Hematopoietic multipotent progenitor cell treated with erythropoietin and hydrocortisone succinate and interleukin-3 and kit ligand, for 4 days (in vitro differentiated cells): ENCODE results near the gene DEPDC5.
"Not testable (repeated sequence)": the region's sequence is repeated elsewhere in the genome, so short reads cannot be mapped to it uniquely, and the experiment has no call there.

ENCODE experiments used
- DNase-seq: peaks from one replicate; pipeline ENCODE4 v3.0.0-alpha.2; 2015

Gene DEPDC5

DNA sequence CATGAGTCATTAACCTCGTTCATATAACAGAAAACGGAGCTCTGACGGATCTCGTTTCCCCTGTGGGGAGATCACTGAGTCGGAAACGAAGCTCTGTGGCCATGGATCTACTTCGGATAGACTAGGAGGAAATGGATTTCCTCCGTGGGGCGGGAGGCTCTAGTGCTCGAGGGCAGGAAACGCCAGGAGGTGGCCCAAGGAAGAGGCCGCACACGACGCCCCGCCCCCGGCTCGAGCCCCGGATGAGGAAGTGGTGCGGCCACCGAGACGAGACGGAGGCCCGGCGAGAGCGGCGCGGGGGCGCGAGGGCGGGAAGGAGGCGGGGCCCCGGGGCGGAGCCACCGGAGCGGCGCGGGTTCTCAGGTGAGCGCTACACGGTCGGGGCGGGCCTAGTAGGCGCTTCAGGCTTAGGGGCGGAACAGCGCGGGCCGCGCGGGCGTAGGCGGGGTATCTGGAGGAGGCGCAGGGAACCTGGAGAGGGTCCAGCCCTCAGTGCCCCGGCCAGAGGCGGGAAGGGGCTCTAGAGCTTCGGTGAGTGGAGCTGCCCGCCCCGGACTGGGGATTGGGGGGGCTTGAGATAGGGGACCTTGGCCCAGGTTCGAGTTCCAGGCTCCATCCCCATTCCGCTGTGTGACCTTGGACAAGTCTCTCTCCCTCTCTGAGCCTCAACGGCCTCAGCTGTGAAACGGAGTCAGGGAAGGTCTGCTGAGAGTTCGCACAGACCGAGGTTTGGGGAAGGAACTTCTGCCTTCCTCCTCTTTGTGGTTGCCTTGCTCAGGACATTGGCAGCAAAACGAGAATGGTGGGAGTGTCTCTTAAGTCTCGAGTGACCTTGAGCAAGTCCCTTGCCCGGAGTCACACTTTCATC is at the start of gene DEPDC5:
Gene DEPDC5 (plus strand): TSS at position 386 of the 868 bp plus-strand sequence. CDS start 903 bp downstream, outside the sequence.
- peak; percentile 98 for DNase-seq

DNA sequence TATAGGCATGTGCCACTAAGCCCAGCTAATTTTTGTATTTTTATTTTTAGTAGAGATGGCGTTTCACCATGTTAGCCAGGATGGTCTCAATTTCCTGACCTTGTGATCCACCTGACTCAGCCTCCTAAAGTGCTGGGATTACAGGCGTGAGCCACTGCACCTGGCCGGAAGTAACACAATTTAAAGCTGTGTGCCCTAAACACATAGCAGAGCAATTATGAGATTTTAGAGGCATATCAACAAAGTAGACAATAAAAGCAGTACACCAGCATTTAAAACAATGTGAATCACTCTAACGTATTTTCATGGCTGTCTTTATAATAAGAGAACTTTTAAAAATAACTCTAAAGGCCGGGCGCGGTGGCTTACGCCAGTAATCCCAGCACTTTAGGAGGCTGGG is 46.3 kb upstream of the DEPDC5 start:
- DNase-seq, result no peak

DNA sequence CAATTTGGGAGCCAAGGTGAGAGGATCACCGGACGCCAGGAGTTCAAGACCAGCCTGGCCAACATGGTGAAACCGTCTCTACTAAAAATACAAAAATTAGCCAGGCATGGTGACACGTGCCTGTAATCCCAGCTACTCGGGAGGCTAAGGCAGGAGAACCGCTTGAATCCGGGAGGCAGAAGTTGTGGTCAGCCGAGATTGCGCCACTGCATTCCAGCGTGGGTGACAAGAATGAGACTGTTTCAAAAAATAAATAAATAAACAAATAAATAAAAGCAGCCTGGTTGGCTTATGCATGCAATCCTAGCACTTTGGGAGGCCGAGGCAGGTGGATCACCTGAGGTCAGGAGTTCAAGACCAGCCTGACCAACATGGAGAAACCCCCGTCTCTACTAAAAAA is 42.6 kb upstream of the DEPDC5 start:
- DNase-seq, result not testable (repeated sequence)

DNA sequence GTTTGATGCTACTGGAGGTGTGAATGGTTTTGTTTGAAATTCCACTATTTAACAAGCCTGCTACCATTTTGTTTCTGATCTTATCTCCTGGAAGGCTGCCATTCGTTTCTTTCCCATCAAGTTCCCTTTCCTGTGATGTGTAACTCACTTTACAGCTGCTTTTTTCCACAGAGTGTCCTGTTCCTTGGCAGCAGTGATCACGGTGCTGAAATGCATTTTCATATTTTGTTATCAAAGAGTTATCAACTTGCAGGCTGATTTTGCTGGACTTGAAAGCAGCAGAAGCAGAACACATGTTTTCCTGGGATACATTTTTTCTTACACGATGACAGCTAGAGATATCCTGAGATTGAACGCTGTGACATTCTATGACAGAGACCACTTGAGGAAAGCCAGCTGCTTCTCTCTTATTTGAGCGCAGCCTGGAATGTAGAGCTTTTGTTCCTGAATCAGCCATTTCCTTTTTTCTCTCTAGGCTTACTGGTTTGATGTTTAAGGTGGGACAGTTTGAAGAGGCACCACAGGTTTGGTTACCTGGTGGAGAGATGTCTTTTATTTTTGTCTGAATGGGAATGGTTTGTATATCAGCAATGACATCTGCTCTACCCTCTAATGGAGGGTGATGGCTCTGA is 38.6 kb upstream of the DEPDC5 start:
- no peak for DNase-seq

DNA sequence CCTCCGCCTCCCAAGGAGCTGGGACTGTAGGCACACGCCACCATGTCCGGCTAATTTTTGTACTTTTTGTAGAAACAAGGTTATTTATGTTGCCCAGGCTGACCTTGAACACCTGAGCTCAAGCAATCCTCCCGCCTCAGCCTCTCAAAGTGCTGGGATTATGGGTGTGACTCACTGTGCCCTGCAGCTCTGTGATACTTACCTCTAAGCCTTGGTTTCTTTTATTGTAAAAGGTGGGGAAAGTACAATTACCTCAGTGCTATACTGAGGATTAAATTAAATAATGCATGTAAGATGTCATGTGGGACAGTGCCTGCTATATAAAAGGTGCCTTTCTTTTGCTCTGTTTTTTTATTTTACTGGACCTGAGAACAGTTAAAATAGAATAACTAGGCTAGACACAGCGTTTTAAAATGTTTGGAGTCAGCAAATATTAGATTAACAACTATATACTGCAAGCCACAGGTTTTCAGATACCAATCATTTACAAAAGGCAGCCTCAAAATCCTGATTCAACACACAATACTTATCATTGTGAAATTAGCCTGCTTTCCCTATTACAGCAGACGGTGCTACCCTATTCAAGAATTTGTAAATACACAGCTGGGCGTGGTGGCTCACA is 33.9 kb upstream of the DEPDC5 start:
- DNase-seq, result no peak

DNA sequence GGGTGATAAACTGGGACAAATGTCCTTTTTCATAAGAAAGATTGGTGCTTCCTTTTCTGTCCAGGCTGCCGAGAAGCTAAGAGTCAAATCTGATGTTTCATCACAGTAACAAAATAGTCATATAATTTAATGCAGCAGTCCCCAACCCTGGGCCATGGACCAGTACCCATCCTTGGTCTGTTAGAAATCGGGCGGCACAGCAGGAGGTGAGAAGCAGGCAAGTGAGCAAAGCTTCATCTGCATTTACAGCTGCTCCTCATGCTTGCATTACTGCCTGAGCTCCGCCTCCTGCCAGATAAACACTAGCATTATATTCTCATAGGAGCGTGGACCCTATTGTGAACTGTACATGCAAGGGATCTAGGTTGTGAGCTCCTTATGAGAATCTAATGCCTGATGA is 30.1 kb upstream of the DEPDC5 start:
- DNase-seq, result no peak

DNA sequence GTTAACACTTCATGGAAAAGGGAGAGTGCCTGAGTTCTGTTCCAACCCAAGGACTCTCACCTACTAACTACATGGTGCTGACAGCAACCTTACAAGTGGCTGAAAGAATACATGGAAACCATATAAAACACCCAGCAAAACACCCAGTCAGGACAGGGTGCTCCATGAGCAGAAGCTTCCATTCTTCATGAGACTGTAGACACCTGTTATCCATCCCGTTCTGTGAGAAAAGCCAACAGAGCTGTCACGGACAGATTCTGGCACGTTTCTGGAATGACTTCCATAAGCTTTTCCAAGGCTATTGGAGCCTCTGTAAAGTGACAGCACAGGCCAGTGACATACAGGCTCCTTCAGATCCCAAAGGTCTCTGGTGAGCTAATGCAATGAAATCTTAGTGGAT is 27.1 kb upstream of the DEPDC5 start:
- no peak for DNase-seq

DNA sequence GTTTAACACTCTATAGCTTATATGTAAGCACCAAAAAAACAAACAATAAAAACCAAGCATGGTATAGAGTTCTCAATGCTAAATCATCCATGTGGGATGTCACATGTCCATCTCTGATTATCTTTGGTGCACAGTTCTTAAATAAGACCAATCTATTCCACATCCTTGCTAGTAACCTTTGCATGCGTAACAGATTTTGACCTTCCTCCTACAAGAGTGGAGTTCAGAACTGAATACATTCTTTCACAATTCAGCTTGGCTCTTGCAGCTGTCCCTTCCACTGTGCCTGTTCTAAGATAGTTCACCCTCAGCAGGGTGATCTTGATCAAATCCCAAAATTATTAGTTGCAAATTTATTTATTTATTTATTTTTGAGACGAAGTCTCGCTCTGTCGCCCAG is 25.0 kb upstream of the DEPDC5 start:
- DNase-seq, result peak; percentile 54

DNA sequence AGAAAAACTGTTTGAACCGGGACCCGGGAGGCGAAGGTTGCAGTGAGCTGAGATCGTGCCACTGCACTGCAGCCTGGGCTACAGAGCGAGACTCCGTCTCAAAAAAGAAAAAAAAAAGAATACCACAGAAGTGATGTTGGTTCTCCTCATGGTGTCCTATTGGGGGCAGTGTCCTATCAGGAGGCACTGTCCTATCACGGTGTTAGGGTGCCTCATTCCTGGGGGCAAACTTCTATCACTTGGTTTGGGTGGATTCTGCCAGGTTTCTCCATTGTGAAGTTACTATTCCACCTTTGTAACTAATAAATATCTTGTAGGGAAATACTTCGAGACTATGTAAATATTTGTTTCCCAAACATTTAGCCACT is 23.5 kb upstream of the DEPDC5 start:
- DNase-seq, result peak; percentile 40

DNA sequence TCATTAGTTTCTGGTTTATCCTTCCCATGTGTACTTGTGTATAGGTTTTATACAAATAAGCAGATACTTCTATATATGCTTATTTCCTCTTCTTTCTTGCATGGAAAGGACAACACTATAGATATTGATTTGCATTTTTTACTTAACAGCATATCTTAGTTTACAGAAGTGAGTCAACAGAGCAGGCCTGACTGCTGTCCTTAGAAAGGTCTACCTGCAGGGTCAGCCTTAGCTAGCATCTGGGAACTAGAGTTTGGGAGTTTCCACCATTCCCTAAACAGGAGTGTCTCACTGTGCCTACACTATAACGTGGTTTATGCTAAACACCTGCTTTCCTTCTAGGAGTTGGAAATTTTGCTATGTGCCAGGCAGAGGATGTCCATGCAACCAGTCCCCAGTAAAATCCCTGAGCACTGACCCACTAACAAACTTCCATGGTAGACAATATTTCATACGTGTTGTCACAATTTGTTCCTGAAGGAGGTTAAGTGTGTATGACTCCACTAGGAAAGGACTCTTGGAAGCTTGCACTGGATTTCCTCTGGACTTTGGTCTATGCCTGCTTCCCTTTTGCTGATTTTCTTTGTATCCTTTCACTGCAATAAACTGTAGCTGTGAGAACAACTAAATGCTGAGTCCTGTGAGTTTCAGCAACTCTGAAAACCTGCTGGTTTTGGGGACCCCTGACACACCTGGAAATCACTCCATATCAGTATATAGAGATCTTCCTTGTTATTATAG is 21.6 kb upstream of the DEPDC5 start:
- DNase-seq, result no peak

DNA sequence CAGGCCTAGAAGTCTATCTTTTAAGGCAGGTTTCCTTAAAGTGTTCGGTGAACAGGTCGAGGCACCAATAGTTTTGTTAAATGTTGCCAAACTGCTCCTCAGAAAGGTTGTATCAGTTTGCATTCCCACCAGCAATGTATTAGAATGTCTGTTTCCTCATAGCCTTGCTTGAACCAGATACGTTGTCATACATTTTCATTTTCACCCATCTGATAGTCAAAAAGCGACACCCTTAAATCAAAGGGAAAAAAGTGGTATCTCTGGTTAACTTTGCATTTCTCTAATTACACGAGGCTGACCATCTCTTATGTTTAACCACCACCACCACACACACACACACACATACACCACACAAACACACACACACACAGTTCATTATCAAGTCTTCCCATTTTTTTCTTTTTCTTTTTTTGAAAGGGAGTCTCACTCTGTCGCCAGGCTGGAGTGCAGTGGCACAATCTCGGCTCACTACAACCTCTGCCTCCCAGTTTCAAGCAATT is 20.2 kb upstream of the DEPDC5 start:
- DNase-seq, result no peak

DNA sequence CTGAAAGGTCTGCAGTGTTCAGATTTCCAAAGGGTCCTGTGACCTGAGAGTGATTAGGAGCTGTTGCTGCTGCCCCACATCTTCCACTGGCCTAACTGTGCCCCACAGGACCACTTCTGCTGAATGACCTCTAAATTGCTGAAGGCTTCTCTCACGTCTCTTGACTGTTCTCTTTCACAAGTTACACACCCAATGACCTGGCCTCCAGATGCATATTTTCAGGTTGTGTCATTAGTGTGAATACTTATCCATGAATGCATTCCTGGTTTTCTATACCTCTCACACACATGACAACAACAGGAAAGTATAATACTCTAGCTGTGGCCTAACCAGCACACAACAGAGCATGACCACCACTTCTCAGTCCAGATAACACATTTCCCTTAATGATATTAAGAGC is 19.3 kb upstream of the DEPDC5 start:
- DNase-seq, result no peak

DNA sequence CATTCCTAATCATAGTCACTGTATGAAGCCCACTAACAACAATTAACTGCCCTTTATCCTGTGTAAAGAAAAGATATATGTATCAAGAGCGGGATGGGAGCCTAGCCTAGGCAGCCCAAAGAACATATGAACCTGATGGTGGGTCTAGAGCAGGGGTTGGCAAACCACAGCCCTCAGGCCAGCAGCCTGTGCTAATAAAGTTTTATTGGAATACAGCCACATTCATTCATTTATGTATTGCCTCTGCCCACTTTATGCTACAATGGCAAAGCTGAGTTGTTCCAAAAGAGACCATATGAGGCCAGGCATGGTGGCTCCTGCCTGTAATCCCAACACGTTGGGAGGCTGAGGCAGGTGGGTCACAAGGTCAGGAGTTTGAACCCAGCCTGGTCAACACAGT is 17.4 kb upstream of the DEPDC5 start:
- DNase-seq, result no peak

DNA sequence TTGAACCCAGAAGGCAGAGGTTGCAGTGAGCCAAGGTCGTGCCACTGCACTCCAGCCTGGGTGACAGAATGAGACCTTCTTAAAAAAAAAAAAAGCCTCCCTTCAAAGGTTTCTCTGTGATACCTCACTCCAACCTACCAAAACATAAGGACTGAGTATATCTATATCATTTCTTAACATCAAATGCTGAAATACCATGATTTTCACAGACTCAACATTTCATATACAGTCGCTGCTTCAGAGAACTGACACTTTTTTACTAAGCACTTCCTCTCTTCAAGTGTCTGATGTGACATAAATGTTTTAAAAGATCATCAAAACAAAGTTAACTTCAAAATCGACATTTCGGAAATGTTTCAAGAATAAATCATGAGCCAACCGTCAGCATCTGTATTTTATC is 15.9 kb upstream of the DEPDC5 start:
- no peak for DNase-seq

DNA sequence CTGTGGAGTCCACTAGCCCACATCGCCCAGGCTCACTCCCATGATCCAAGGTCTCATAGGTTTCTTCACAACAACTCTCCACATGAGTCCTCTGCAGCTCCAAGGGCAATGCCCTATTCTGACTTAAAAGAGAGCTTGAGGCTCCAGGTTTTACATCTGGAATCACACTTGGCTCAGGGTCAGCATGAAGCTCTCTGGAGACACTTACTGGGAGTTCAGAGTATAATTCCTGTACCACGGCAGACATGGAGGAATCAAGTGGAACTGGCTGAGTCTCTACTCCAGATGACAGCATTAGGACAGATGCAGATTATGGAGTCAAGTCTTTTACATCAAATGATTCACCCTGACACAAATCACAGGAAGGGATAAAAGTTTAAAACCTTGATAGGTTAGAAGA is 15.3 kb upstream of the DEPDC5 start:
- DNase-seq, result no peak

DNA sequence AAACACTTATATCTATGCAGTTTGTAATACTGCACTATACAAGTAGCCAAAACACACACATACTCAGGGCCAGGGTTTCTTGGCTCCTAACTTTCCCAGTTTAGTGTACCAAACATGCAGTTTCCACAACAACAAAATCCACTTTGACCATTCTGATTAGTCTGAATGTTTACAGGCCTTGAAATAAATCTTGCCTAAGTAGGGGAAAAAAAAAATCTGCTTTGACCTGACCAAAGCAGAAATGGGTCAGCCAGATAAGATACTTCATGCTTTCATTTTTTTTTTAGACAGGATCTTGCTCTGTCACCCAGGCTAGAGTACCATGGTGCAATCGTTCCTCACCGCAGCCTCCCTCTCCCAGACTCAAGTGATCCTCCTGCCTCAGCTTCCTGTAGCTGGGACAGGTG is 14.0 kb upstream of the DEPDC5 start:
- DNase-seq, result no peak

DNA sequence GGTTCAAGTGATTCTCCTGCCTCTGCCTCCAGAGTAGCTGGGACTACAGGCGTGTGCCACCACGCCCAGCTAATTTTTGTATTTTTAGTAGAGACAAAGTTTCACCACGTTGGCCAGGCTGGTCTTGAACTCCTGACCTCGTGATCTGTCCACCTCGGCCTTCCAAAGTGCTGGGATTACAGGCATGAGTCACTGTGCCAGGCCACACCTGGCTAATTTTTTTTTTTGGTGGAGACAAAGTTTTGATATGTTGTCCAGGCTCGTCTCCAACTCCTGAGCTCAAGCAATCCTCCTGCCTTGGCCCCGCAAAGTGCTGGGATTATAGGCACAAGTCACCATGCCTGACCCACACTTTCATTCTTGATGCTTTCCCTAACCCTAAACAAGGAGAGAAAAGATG is 13.5 kb upstream of the DEPDC5 start:
- DNase-seq, result not testable (repeated sequence)

DNA sequence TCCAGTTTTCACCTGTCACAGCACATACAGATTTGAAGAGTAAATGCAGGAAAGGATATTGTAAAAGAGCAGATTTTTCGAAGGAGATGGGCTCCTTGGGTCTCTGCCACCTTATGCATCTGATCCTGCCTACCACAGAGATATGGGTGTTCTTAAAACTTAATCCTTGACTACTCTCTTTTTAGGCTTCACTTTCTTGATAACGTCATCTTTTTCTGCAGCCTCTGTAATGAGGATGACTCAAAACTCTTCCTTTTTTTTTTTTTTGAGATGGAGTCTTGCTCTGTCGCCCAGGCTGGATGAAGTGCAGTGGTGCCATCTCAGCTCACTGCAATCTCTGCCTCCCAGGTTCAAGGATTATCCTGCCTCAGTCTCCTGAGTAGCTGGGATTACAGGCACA is 11.7 kb upstream of the DEPDC5 start:
- DNase-seq, result no peak

DNA sequence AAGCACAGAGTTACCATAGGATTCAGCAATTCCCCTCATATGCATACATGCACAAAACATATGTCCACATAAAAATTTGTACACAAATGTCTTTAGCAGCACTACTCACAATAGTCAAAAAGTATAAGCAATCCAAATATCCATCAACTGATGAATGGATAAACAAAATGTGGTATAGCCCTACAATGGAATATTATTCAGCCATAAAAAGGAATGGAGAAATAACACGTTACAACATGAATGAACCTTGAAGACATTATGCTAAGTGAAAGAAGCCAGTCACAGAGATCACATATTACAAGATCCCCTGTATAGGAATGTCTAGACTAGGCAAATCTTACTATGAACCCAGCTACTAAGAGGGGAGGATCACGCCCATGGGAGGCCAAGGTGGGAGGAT is 11.1 kb upstream of the DEPDC5 start:
- no peak for DNase-seq

DNA sequence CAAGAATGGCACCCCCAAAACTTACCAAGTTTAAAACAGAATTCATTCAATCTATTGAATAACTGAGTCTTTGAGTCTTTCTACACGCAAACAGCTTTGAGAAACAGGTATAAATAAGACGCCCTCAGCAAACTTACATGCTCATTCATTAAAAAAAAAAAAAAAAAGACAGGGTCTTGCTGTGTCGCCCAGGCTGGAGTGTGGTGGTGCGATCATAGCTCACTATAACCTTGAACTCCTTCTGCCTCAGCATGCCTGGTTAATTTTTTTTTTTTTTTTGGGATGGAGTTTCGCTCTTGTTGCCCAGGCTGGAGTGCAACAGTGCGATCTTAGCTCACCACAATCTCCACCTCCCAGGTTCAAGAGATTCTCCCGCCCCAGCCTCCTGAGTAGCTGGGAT is 9.9 kb upstream of the DEPDC5 start:
- DNase-seq, result no peak

DNA sequence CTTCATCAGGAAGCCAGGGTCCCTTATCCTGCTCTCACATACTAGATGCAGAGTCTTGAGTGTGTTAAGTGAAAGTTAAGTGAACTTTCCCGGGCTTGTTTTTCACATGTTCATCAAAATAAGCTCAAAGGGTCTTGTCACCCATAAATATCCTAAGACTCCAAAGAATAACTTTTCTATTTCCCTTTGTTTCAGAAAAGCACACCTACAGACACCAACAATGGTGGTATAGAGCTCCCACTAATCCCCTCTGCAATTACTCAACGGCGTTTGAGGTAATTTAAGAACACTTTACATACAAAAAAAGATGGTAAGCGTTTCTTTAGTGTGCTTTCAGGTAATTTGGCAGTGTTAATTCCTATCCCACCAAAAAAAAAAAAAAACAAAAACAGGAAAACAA is 6.4 kb upstream of the DEPDC5 start:
- no peak for DNase-seq

DNA sequence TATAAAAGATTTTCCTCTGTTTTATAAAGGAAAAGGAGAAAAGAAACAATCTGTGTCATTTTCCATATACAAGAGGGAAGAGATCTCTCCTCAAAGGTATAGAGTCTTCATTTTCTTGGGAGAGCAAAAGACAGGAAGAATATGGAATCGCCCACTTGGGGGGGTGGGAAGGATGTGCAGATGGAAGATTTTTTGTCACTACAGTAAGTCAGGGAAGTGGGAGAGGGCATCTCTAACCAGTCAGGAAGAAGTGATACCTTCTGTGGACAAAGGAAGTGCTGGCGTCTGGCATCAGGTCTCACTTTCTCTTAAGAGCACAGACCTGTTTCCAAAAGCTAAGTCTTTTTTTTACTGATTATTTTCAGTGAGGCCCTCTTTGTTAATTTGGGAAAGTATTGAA is 5.3 kb upstream of the DEPDC5 start:
- DNase-seq, result no peak

DNA sequence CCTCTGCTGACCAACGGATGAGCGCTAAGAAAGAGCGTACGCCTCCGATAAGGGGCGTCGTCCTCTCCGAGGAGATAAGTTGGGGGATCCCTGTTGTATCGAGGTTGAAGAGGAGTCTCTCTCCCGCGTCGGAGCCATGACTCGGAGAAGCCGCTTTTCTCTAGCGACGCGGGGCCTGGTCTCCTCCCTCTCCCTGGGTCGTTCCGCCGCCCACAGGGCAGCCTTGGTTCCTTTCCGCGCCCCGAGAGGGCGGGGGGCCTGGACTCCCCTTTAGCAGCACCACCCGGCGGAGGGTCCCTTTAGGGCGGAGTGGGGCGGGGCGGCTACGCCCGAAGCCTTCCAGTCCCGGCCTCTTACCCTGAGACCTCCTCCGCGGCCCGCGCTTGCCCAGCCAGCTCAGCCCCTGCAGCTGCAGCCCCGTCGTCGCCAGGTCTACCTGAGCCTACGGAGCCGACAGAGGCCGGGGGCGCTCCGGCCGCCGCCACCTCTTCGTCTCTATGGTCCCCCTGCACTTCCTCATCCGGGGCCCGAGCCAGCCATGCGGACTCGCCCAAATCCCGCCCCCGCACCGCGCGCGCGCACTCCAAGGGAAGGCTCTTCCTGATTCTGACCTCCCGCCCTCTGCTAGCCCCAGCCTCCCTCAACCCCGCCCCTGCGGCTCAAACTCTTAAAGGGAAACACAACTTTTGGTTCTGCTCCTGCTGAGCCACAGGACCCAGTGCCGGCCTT is 4.0 kb upstream of the DEPDC5 start, which contains the start of gene PRR14L:
Gene PRR14L (minus strand): TSS at position 497 of the 729 bp plus-strand sequence. CDS start 11,272 bp downstream, outside the sequence.
- DNase-seq, result peak; percentile 99
